ENCODE measurements around the gene CDC42SE2.
"Not testable (repeated sequence)": the region's sequence is repeated elsewhere in the genome, so short reads cannot be mapped to it uniquely, and the experiment has no call there.

CDC42SE2 gene

DNA sequence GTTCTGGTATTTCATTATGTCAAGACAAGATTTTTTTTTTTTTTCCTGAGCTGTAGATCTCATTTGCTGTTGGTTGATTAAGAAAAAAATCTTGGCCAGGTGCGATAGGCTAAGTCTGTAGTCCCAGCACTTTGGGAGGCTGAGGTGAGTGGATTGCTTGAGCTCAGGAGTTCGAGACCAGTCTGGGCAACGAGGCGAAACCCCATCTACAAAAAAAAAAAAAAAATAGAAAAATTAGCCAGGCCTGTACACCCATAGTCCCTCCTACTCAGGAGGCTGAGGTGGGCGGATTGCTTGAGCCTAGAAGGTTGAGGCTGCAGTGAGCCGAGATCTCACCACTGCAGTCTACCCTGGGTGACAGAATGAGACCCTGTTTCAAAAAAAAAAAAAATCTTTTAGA is 12.2 kb downstream of the CDC42SE2 start:
- no peak overlapping the region for H3K4me3 ChIP-seq (ENCODE audit: low read depth, low read length)
- TF ChIP-seq, protein P1, sequence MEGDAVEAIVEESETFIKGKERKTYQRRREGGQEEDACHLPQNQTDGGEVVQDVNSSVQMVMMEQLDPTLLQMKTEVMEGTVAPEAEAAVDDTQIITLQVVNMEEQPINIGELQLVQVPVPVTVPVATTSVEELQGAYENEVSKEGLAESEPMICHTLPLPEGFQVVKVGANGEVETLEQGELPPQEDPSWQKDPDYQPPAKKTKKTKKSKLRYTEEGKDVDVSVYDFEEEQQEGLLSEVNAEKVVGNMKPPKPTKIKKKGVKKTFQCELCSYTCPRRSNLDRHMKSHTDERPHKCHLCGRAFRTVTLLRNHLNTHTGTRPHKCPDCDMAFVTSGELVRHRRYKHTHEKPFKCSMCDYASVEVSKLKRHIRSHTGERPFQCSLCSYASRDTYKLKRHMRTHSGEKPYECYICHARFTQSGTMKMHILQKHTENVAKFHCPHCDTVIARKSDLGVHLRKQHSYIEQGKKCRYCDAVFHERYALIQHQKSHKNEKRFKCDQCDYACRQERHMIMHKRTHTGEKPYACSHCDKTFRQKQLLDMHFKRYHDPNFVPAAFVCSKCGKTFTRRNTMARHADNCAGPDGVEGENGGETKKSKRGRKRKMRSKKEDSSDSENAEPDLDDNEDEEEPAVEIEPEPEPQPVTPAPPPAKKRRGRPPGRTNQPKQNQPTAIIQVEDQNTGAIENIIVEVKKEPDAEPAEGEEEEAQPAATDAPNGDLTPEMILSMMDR (conservative IDR thresholded peaks at IDR 0.05; ENCODE audit: low read depth, low read length) = no peak
- DNase-seq (ENCODE audit: low read depth) = no peak

DNA sequence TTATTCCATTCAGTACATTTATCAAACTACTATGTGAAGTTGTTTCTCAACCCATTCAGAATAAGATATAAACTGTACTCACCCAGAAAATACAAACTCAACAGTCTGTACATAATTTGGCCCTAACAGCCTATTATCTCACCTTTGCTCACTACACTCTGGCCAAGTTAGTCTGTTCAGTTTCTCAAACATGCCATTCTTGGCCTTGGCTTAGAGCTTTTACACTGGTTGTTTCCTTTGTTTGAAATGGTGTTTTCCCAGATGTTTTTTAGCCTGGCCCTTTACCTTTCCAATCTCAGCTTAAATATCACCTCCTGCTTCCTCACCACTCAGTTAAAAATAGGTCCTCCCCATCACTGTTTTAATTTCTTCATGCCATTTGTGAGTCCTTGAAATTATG is 13.6 kb downstream of the CDC42SE2 start:
- TF ChIP-seq, protein P1 (conservative IDR thresholded peaks at IDR 0.05; ENCODE audit: low read depth, low read length) = no peak
- no peak overlapping the region for H3K4me3 ChIP-seq (ENCODE audit: low read depth, low read length)
- no peak for DNase-seq (ENCODE audit: low read depth)

DNA sequence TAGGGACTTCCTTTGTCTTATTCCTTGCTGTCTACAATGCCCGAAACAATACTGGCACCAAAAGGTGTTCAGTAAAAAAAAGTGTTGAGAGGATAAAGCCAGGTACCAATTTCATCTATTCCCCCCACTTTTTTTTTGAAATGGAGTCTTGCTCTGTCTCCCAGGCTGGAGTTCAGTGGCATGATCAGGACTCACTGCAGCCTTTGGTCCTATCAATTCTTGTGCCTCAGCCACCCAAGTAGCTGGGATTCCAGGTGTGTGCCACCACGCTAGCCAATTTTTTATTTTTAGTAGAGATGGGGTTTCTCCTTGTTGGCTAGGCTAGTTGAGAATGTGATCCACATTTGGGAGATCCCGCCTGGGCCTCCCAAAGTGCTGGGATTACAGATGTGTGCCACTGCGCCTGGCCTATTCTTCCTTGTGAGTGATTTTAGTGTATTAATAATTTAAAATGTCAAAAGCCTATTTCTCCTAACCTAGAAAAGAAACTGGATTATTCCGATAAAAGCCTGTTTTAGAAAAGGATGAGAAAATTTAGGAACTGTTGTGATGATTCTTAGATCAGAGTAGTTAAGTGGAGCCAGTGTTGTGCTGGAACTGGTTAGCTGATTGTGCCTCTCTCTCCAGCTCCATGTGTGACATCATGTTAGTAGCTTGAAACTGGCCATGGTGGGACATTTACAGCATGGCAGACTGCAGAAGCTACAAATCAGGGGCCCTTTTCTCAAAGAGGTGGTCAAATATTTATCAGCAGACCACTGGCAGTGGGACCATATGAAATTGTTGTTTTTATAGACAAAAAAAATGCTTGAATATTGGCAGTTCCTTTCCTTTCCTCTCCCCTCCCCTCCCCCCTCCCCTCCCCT is 14.3 kb downstream of the CDC42SE2 start:
- TF ChIP-seq, protein P1 (conservative IDR thresholded peaks at IDR 0.05; ENCODE audit: low read depth, low read length) = no peak
- H3K4me3 ChIP-seq (ENCODE audit: low read depth, low read length) = no peak overlapping the region
- no peak for DNase-seq (ENCODE audit: low read depth)

DNA sequence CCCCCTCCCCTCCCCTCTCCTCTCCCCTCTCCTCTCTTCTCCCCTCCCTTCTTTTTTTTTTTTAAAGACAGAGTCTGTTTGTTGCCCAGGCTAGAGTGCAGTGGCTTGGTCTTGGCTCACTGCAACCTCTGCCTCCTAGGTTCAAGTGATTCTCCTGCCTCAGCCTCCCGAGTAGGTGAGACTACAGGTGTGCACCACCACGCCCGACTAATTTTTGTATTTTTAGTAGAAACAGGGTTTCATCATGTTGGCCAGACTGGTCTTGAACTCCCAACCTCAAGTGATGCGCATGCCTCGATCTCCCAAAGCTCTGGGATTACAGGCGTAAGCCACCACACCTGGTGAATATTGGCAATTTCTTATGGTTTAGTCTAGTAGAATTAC is 14.9 kb downstream of the CDC42SE2 start:
- not testable (repeated sequence) for DNase-seq (ENCODE audit: low read depth); H3K4me3 ChIP-seq (ENCODE audit: low read depth, low read length)

DNA sequence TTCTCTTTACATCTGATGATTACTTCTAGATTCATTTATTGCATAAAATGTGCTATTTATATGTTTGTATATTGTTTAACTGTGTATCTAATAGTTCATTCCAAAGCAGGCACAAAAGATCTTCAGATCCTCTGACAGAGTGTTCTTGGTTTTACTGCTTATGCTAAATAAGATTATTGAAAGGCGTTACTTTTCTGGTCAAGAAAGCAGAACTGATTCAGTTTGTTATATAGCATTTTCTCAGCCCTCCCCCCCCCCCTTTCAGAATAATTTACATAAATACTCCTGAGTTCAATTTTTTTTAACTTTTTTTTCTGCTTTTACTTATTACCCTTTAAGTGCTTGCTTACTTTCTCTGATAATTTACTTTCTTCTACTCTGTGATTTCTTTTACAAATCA is 15.4 kb downstream of the CDC42SE2 start:
- TF ChIP-seq, protein P1 (conservative IDR thresholded peaks at IDR 0.05; ENCODE audit: low read depth, low read length) = no peak
- H3K4me3 ChIP-seq (ENCODE audit: low read depth, low read length) = no peak overlapping the region
- DNase-seq (ENCODE audit: low read depth) = no peak

DNA sequence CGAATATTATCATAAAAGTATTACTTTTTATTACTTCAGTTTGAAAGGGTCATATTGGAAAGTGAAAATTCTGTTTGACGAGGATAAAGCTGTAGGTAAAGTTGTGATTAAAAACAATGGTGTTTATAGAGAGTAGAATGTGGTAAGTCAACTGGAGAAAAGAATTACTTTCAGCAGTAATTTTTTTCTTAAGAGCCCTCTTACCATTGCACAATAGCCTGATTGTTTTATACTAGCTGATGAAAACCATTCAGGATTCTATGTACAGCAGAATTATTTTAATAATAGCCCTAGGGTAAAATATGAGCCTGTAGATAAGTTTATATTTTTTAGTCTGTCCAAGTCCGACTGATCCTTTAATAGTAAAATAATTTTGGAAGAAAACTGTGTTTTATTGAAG is 16.6 kb downstream of the CDC42SE2 start:
- TF ChIP-seq, protein P1 (conservative IDR thresholded peaks at IDR 0.05; ENCODE audit: low read depth, low read length) = no peak
- no peak overlapping the region for H3K4me3 ChIP-seq (ENCODE audit: low read depth, low read length)
- DNase-seq (ENCODE audit: low read depth) = no peak

DNA sequence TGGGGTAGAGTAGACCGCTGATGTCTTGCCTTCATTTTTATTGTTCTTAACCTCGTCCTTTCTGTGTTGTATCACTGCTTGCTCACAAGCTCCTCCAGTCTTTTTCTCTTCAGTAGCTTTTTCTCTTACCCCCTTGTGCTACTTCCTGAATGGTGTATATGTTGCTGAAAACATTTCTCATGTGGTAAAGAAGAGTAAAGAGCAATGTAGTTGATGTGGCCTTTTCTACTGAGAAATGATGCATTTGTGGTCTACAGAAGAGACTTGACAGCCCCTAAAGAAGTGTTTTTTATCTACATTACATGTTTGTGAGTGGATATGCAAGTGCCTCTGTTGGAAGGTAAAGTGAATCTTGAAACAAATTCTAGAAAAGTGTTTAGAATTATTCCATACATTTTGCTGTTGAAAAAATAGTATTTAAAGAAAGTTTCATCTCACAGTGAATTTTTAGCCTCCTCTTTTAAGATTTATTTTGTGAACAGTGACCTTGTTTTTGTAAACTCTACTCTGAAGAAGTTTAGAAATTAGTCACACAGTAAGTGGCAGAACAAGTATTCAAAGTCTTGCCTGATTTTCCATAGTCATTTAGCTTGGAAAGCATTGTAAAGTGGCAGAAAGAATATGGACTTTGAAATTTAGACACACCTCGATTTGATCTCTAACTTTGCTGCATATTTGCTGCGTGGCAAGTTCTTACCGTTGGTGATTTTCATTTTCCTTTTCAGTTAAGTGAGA is 17.4 kb downstream of the CDC42SE2 start:
- DNase-seq (ENCODE audit: low read depth) = peak; percentile 26
- no peak overlapping the region for H3K4me3 ChIP-seq (ENCODE audit: low read depth, low read length)
- TF ChIP-seq, protein P1 (conservative IDR thresholded peaks at IDR 0.05; ENCODE audit: low read depth, low read length) = no peak

All from choroid plexus epithelial cell (primary cell).